Measurements from ENCODE around the gene MYRIP.

MYRIP gene

DNA sequence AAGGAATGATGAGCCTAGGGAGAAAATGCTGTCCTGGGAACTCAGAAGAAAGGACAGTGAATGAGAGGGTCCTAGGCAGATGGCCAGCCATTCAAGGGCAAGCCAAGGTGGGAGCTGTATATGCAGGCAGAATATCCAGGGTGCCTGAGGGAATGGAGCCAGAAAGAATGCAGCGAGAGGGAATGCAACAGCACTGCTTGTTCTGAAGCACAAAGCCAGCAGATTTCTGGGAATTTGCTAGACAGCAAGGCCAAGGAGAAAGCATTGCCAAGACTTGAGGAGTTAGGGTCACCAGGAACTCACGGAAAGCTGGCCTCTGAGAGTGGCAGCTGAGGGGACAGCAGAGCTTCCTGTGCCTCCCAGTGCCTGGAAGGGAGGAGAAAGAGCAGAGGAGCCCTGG is 200.6 kb downstream of the MYRIP start:
- no peak overlapping the region for H3K4me3 ChIP-seq (ENCODE audit: low read depth, low read length)
- TF ChIP-seq, protein P1, sequence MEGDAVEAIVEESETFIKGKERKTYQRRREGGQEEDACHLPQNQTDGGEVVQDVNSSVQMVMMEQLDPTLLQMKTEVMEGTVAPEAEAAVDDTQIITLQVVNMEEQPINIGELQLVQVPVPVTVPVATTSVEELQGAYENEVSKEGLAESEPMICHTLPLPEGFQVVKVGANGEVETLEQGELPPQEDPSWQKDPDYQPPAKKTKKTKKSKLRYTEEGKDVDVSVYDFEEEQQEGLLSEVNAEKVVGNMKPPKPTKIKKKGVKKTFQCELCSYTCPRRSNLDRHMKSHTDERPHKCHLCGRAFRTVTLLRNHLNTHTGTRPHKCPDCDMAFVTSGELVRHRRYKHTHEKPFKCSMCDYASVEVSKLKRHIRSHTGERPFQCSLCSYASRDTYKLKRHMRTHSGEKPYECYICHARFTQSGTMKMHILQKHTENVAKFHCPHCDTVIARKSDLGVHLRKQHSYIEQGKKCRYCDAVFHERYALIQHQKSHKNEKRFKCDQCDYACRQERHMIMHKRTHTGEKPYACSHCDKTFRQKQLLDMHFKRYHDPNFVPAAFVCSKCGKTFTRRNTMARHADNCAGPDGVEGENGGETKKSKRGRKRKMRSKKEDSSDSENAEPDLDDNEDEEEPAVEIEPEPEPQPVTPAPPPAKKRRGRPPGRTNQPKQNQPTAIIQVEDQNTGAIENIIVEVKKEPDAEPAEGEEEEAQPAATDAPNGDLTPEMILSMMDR (IDR thresholded peaks at IDR 0.05; ENCODE audit: borderline replicate concordance, insufficient read depth, low read depth, low read length), result no peak

DNA sequence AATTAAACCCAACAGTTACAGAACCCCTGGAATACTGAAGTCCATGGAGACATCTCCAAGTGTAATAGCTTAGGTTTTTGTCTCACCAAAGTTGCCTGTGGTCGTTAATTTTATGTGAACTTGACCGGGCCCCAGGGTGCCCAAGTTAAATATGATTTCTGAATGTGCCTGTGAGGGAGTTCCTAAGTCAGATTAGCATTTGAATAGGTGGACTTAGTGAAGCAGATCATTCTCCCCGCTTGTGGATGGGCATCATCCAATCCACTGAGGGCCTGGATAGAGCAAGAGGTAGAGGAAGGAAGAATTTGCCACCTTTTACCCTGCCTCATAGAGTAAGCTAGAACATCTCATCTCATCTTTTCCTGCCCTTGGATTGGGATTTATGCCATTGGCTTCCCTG is 203.0 kb downstream of the MYRIP start:
- TF ChIP-seq, protein P1 (IDR thresholded peaks at IDR 0.05; ENCODE audit: borderline replicate concordance, insufficient read depth, low read depth, low read length), result no peak
- H3K4me3 ChIP-seq (ENCODE audit: low read depth, low read length), result no peak overlapping the region

DNA sequence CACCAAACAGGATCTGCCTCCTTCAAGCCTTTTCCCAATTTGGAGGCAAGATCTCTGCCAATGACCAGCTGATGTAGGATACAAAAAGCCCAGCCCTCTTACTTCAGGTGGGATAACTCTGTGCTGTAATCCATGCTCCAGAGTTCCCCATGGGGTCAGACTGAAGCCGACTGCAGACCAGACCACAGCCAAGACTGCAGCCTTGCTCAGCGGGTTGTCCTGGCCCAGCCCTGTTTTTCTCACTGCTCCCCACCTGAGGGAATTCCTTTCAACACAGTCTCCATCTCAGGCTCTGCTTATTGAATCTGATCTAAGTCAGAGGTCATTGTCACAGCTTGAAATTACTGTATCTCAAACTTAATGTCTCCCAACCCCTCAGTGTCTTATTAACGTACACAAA is 207.0 kb downstream of the MYRIP start:
- TF ChIP-seq, protein P1 (IDR thresholded peaks at IDR 0.05; ENCODE audit: borderline replicate concordance, insufficient read depth, low read depth, low read length), result no peak
- H3K4me3 ChIP-seq (ENCODE audit: low read depth, low read length), result no peak overlapping the region

DNA sequence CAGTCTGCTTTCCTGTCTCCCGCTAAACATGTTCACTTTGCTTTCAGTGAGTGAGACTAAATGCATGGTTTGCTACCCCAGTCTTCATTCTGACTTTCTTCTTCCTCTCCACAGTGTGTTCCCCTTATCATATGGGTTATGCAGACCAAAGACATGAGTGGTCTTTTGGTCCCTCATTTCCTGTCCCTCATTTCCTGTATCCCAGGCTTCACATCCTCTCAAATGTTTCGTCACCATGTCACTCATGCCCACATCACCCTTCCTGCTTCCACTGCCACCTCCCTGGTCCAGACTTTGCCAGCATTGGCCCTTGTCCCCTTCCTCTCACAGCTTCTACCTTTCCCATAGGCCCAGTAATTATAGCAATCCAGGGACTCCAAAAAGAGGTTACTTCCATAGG is 209.0 kb downstream of the MYRIP start:
- TF ChIP-seq, protein P1 (IDR thresholded peaks at IDR 0.05; ENCODE audit: borderline replicate concordance, insufficient read depth, low read depth, low read length), result no peak
- H3K4me3 ChIP-seq (ENCODE audit: low read depth, low read length), result no peak overlapping the region

DNA sequence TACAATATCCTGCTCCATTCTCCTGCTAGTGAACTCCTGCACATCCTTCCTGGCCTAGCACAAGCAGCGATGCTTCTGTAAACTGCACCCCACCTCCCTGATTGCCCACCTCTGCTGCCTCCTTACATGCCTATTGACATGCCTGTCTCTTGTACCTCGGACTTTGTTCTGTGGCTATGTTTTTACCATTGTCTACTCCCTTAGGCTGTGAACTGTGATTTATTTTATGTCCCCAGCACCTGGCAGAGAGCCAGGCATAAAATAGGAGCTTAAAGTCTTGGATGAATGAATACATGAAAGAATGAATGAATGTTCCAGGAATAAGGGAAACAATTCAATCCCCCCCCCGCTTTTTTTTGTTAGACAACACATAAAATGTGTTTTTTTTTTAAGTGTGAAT is 210.0 kb downstream of the MYRIP start:
- TF ChIP-seq, protein P1 (IDR thresholded peaks at IDR 0.05; ENCODE audit: borderline replicate concordance, insufficient read depth, low read depth, low read length), result no peak
- no peak overlapping the region for H3K4me3 ChIP-seq (ENCODE audit: low read depth, low read length)

DNA sequence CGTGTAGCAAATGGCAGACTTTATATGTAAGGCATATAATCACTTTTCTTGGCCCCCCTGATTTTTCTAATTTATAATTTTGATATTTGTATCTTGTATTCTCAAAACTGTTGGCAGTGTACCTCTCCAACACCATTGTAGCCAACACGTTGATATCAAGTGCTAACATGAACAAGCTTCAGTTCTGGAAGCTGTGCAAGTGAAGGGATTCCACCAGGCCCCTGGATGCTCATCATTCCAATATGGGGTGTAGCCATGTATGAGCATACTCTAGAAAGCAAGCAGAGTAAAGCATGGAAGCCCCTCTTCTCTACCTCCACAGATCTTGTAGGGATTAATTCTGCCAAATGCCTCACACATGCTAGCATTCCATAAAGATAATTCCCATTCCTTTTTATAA is 211.3 kb downstream of the MYRIP start:
- TF ChIP-seq, protein P1 (IDR thresholded peaks at IDR 0.05; ENCODE audit: borderline replicate concordance, insufficient read depth, low read depth, low read length), result no peak
- H3K4me3 ChIP-seq (ENCODE audit: low read depth, low read length), result no peak overlapping the region

DNA sequence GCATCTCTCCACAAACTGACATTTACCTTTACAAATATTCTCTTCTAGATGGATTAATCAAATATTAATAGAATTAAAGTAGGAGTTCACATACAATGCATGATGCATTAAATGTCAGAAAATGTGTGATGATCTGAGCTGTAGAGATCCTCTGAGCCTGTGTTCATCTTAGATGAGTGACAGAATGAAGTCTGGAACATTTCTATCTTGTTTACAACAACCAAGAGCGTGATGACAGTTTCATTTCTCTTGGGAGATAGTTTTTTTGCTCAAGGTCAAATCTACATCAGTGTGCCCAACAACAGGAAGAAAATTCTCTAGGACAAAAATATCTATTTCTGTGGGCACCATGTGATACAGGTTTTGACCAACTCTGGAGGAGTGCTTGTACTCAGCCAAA is 211.9 kb downstream of the MYRIP start:
- H3K4me3 ChIP-seq (ENCODE audit: low read depth, low read length), result no peak overlapping the region

More for the DNA sequence above, 211.9 kb downstream of the MYRIP start:
- TF ChIP-seq, protein P1 (IDR thresholded peaks at IDR 0.05; ENCODE audit: borderline replicate concordance, insufficient read depth, low read depth, low read length), result no peak
